Peyer's patch (tissue), 4 donors: ENCODE results near the gene NCOA3. TPM values are rescaled to one million over a fixed set of nuclear protein-coding genes. Genes with fewer than 3 reads are reported as not detected.

Experiments
- DNase-seq, 3 donors: peaks; one replicate each; pipeline ENCODE4 v3.0.0-alpha.2; 2017 to 2019
- H3K27ac ChIP-seq, 4 donors: fragments of 200-600 bp; sonication (generic); one replicate each; pipeline ENCODE4 v1.5.1; 2016 to 2019
- H3K27me3 ChIP-seq, 2 donors: fragments of 200-600 bp; sonication (generic); one replicate each; pipeline ENCODE4 v1.5.1; 2019
- H3K36me3 ChIP-seq, 3 donors: fragments of 200-600 bp; sonication (generic); one replicate each; pipeline ENCODE4 v1.5.1; 2016 to 2019
- H3K4me1 ChIP-seq, 4 donors: fragments of 200-600 bp; sonication (generic); one replicate each; pipeline ENCODE4 v1.5.1; 2016 to 2019
- H3K4me3 ChIP-seq, 4 donors: fragments of 200-600 bp; sonication (generic); 1 replicate in 3 of 4; 2 replicates in 1 of 4; pipeline ENCODE4 v1.5.1; 2016 to 2019; ENCODE audit warnings: mild to moderate bottlenecking in 1 of 4
- H3K9me3 ChIP-seq, 4 donors: fragments of 200-600 bp; sonication (generic); one replicate each; pipeline ENCODE4 v1.5.1; 2016 to 2019; ENCODE audit warnings: mild to moderate bottlenecking in 1 of 4
- POLR2A ChIP-seq, 2 donors: fragments of 450-650 bp; IDR thresholded peaks; one replicate each; pipeline ENCODE4 v1.5.1; 2017; ENCODE audit warnings: antibody characterized with exemption in 2 of 2, mild to moderate bottlenecking in 2 of 2, moderate library complexity in 2 of 2
- small RNA-seq, 2 donors: library from RNA; depleted of rRNA; stranded (forward); fragments of <200 nt; gene quantifications; one replicate each; pipeline ENCODE3, GENCODE V24; 2016
- total RNA-seq, 4 donors: library from RNA; depleted of rRNA; stranded (reverse); fragments of >200 nt; gene quantifications; one replicate each; pipeline ENCODE4 v1.1.0, GENCODE V29; 2016
- TF ChIP-seq, protein P1 (sequence below), 6 experiments: fragments of 450-650 bp in 4 of 6; fragments of 200-600 bp in 2 of 6; sonication (generic) in 1 of 6; IDR thresholded peaks; one replicate each; pipeline ENCODE4 v1.5.1; 2017 to 2019; ENCODE audit warnings: antibody characterized with exemption in 6 of 6, mild to moderate bottlenecking in 3 of 6, moderate library complexity in 1 of 6

The NCOA3 gene
- total RNA-seq, 4 donors from 2014 or later = 17.9 to 99.9 (median 26.6) TPM

DNA sequence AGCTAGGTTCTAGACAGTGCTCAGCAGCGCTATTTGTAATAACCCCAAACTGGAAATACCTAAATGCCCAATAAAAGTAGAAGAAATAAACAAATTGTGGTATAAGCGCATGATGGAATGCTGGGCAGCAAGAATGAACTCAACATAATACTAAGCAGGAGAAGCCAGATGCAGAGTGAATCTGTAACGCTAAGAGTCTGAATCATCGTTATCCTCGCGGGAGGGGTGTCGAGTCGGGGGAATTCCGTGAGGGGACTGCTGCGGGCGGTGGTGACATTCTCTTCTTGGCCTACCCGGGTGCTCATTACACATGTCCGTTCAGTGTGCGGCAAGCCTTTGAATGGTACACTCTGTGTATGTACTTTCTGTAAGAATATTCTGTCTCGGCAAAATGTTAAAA lies 199.9 kb downstream of the NCOA3 start:
- no peak for DNase-seq
- no peak for TF ChIP-seq POLR2A (IDR thresholded peaks at IDR 0.05)
- TF ChIP-seq, protein P1, sequence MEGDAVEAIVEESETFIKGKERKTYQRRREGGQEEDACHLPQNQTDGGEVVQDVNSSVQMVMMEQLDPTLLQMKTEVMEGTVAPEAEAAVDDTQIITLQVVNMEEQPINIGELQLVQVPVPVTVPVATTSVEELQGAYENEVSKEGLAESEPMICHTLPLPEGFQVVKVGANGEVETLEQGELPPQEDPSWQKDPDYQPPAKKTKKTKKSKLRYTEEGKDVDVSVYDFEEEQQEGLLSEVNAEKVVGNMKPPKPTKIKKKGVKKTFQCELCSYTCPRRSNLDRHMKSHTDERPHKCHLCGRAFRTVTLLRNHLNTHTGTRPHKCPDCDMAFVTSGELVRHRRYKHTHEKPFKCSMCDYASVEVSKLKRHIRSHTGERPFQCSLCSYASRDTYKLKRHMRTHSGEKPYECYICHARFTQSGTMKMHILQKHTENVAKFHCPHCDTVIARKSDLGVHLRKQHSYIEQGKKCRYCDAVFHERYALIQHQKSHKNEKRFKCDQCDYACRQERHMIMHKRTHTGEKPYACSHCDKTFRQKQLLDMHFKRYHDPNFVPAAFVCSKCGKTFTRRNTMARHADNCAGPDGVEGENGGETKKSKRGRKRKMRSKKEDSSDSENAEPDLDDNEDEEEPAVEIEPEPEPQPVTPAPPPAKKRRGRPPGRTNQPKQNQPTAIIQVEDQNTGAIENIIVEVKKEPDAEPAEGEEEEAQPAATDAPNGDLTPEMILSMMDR (IDR thresholded peaks at IDR 0.05) = no peak
- H3K4me3 ChIP-seq = no peak overlapping the region
- H3K4me1 ChIP-seq = no peaks in the 10 kb centered on the region
- H3K36me3 ChIP-seq = peaks cover 0 to 5% (median 0%) of the 10 kb centered on the region in 3 donors
- H3K27me3 ChIP-seq = no peaks in the 10 kb centered on the region
- no peak overlapping the region for H3K27ac ChIP-seq
- no peaks in the 10 kb centered on the region for H3K9me3 ChIP-seq

DNA sequence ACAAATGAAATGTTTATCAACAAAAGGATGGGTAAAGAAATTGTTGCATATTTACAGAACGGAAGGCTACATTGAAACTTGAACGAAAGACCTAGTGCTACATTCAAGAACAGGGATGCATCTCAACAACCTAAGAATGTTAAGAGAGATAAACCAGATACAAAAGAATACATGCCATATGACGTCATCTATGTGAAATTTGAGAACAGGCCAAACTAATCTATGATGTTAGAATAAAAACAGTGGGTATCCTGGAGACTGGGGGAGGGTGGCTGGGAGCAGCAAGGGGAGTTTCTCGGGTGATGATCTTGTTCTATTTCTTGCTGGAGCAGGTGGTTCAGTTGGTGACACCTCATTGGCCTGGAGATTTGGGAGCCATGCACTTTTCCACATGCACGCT lies 202.1 kb downstream of the NCOA3 start:
- Histone ChIP-seq H3K36me3 (peaks cover 0 to 5% (median 0%) of the 10 kb centered on the region in 3 donors), H3K4me3 (no peak overlapping the region), H3K4me1 (no peaks in the 10 kb centered on the region), H3K27me3 (no peaks in the 10 kb centered on the region), H3K9me3 (no peaks in the 10 kb centered on the region), H3K27ac (no peak overlapping the region)
- TF ChIP-seq POLR2A (IDR thresholded peaks at IDR 0.05) = no peak
- TF ChIP-seq, protein P1 (IDR thresholded peaks at IDR 0.05) = no peak
- no peak for DNase-seq

DNA sequence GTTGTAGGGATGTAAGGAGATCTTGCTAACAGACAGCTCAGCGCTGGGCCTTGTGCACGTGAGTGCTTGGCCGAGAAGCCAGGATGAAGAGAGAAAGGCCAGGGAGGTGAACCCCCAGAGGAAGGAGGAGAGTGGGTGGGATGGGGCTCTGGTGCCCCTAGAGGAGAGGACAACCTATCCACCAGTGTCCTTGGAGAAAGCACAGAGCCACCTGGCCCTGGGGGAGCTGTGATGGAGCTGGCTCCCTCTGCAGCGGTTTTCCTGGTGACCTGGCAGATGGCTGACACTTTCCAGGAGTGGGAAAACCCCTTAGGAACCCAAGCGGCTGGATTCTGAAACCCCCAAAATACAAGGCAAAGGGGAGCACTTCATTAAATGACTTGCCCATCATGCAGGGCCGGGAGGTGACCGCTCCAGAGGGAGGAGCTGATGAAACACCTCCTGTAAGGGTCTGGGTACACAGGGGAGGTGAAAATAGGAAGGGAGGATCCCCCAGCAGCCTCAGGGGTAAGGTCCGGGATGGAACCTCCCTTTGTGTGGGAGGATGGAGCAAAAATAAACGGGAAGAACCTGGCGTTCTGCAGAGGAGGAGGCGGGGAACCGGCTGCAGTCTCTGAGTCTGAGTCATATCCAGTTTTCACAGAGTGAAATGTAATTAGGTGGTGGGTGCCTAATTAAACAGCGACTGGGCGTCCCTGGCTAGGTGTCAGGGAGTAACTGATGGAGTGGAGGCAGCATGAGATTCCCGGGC lies 203.2 kb downstream of the NCOA3 start:
- H3K9me3 ChIP-seq = no peaks in the 10 kb centered on the region
- no peaks in the 10 kb centered on the region for H3K27me3 ChIP-seq
- no peak for DNase-seq
- peak overlapping the region in 1 of 4 donors; percentile 27 for H3K27ac ChIP-seq
- H3K4me1 ChIP-seq = no peaks in the 10 kb centered on the region
- no peak overlapping the region for H3K4me3 ChIP-seq
- no peak for TF ChIP-seq POLR2A (IDR thresholded peaks at IDR 0.05)
- TF ChIP-seq, protein P1 (IDR thresholded peaks at IDR 0.05) = no peak
- peaks cover 0 to 5% (median 0%) of the 10 kb centered on the region in 3 donors for H3K36me3 ChIP-seq

DNA sequence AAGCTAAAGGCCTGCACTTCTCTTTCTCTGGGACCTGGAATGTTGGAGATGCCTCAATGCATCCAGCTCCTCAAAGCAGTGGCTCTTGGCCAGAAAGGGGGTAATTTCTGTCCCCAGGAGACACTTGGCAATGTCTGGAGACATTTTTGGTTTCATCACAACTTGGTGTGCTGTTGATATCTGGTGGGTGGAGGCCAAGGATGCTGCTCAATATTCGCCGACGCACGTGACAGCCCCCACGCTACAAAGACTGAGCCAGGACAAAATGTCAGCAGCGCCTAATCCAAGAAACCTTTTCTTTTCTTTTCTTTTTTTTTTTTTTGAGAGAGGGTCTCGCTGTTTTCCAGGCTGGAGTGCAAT lies 203.8 kb downstream of the NCOA3 start:
- TF ChIP-seq POLR2A (IDR thresholded peaks at IDR 0.05) = no peak
- TF ChIP-seq, protein P1 (IDR thresholded peaks at IDR 0.05) = no peak

DNA sequence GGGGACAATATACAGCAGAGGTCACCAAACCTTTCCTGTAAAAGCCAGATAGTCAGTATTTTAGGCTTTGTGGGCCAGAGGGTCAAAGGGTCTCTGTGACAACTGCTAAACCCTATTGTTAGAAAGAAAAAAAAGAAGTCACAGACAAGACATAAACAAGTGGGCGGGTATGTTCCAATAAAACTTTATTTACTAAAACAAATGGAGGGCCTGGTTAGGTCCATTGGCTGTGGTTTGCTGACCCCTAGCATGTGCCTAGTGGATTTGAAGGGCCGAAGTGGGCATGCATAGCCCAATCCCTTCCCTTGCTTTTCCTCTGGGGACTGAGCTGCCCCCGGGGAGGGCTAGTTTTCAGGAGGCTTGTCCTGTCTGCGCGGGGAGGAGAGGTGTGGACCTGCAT lies 204.7 kb downstream of the NCOA3 start:
- no peak overlapping the region for H3K27ac ChIP-seq
- TF ChIP-seq, protein P1 (IDR thresholded peaks at IDR 0.05) = no peak
- TF ChIP-seq POLR2A (IDR thresholded peaks at IDR 0.05) = no peak
- H3K36me3 ChIP-seq = peaks cover 0 to 2% (median 0%) of the 10 kb centered on the region in 3 donors
- no peaks in the 10 kb centered on the region for H3K9me3 ChIP-seq
- no peaks in the 10 kb centered on the region for H3K4me1 ChIP-seq
- no peaks in the 10 kb centered on the region for H3K27me3 ChIP-seq
- H3K4me3 ChIP-seq = no peak overlapping the region
- no peak for DNase-seq

More for the DNA sequence above, 203.8 kb downstream of the NCOA3 start:
- peaks cover 0 to 5% (median 0%) of the 10 kb centered on the region in 3 donors for H3K36me3 ChIP-seq
- H3K4me1 ChIP-seq = no peaks in the 10 kb centered on the region
- no peak for DNase-seq
- no peaks in the 10 kb centered on the region for H3K9me3 ChIP-seq
- no peak overlapping the region for H3K4me3 ChIP-seq
- H3K27ac ChIP-seq = peak overlapping the region in 1 of 4 donors; percentile 27
- no peaks in the 10 kb centered on the region for H3K27me3 ChIP-seq

Small RNA genes within 50 kb of the gene (small RNA-seq; reads per million reads assigned to genes)
- gene RNU6-497P (0 reads per million in 2 donors), gene RNU6-563P (0 reads per million in 2 donors)

Other genes with a start within 250 kb of the NCOA3 start
- gene ZMYND8, start 145.2 kb upstream of the NCOA3 start, total RNA-seq = 100 to 1,000 TPM in 1 of 4 donors, 10 to 100 TPM in 3; 51.3 to 106 (median 94.0) TPM